Fibroblast of lung (primary cell): Measurements from ENCODE around the gene DACH2. TPM values are rescaled to one million over a fixed set of nuclear protein-coding genes. Genes with fewer than 3 reads are reported as not detected.

Source experiments
- DNase-seq, 2 donors: peaks; one replicate each; pipeline versions ENCODE4 v3.0.0 to v3.0.0-alpha.2; 2010; ENCODE audit warnings: low read depth in 2 of 2
- H2AFZ ChIP-seq: 2 replicates; pipeline ENCODE4 v1.5.1; 2012; ENCODE audit warnings: low read length, control low read depth, inconsistent platforms
- H3K27ac ChIP-seq: 2 replicates; pipeline ENCODE4 v1.5.1; 2011; ENCODE audit warnings: low read length, control low read depth; ENCODE audit not compliant: insufficient read depth
- H3K27me3 ChIP-seq: 2 replicates; pipeline ENCODE4 v1.5.1; 2011; ENCODE audit warnings: mild to moderate bottlenecking, low read length; ENCODE audit not compliant: control insufficient read depth, insufficient read depth
- H3K36me3 ChIP-seq: 2 replicates; pipeline ENCODE4 v1.5.1; 2011; ENCODE audit warnings: low read length; ENCODE audit not compliant: control insufficient read depth, insufficient read depth
- H3K4me1 ChIP-seq: 2 replicates; pipeline ENCODE4 v1.5.1; 2011; ENCODE audit warnings: low read length; ENCODE audit not compliant: control insufficient read depth, insufficient read depth; ENCODE audit errors: extremely low read depth
- H3K4me2 ChIP-seq: 2 replicates; pipeline ENCODE4 v1.5.1; 2011; ENCODE audit warnings: low read length, control low read depth; ENCODE audit not compliant: insufficient read depth; ENCODE audit errors: extremely low read depth
- H3K4me3 ChIP-seq, 4 experiments: fragments of 200-600 bp in 1 of 4; sonication (generic) in 1 of 4; replicated peaks in 1 of 4; 2 replicates each; pipeline ENCODE4 v1.5.1; 2011 to 2016; ENCODE audit warnings: low read length in 4 of 4, low read depth in 3 of 4, mild to moderate bottlenecking in 3 of 4, control low read depth in 2 of 4, inconsistent platforms in 1 of 4, mixed read lengths in 1 of 4; ENCODE audit not compliant: insufficient read depth in 1 of 4; ENCODE audit errors: control extremely low read depth in 1 of 4
- H3K79me2 ChIP-seq: 2 replicates; pipeline ENCODE4 v1.5.1; 2012; ENCODE audit warnings: mild to moderate bottlenecking, low read length, inconsistent platforms; ENCODE audit not compliant: control insufficient read depth, insufficient read depth
- H3K9ac ChIP-seq: 2 replicates; pipeline ENCODE4 v1.5.1; 2011; ENCODE audit warnings: mild to moderate bottlenecking, low read length, control low read depth; ENCODE audit not compliant: insufficient read depth
- H3K9me3 ChIP-seq: 2 replicates; pipeline ENCODE4 v1.5.1; 2012; ENCODE audit warnings: low read depth, low read length; ENCODE audit not compliant: control insufficient read depth, insufficient read depth
- H4K20me1 ChIP-seq: 2 replicates; pipeline ENCODE4 v1.5.1; 2011; ENCODE audit warnings: low read length; ENCODE audit not compliant: control insufficient read depth, insufficient read depth; ENCODE audit errors: extremely low read depth
- EZH2 ChIP-seq: IDR thresholded peaks from 2 replicates; pipeline ENCODE4 v1.5.1; 2012; ENCODE audit warnings: low read length, control low read depth, mild to moderate bottlenecking; ENCODE audit errors: missing control alignments
- polyA plus RNA-seq, 2 donors: library from polyadenylated mRNA; depleted of rRNA in 1 of 2; stranded (reverse) in 1 of 2; unstranded in 1 of 2; fragments of >200 nt; gene quantifications; 2 replicates each; pipeline ENCODE4 v1.2.1, GENCODE V29; 2011 to 2012; ENCODE audit warnings: missing spikeins in 1 of 2
- total RNA-seq: library from RNA; depleted of rRNA; stranded (reverse); fragments of >200 nt; gene quantifications from 2 replicates; pipeline ENCODE4 v1.2.1, GENCODE V29; 2014
- TF ChIP-seq, protein P1 (sequence below), 2 donors: IDR thresholded peaks in 1 of 2; conservative IDR thresholded peaks in 1 of 2; 1 replicate in 1 of 2; 2 replicates in 1 of 2; pipeline ENCODE4 v1.5.1; 2011 to 2012; ENCODE audit warnings: low read length in 2 of 2, control low read depth in 1 of 2, inconsistent platforms in 1 of 2, low read depth in 1 of 2, mild to moderate bottlenecking in 1 of 2

The DACH2 gene
- total and polyA plus RNA-seq, 2 donors (not counting 1 experiment from before 2014, with no cell fraction given), result 0.24 to 0.99 TPM

DNA sequence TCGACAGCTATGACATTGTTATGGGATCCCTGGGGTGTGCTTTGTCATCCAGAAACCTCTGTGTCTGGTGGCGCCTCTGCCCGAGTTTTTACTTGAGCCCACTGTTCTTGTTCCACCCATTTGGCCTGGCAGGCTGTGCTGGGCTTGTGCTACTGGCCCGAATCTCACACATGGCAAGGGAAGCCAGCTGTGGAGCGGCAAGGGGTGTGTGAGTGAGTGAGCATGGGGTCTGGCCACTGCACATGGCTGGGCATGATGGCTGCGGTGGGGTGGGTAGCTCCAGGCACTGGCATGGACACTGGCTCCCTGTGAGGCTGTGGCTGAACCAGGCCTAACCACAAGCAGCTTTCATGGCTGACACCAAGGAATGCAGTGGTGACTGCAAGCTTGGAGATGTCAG is 89.2 kb downstream of the DACH2 start:
- H3K4me2 ChIP-seq, result no peak overlapping the region
- no peak overlapping the region for H3K27ac ChIP-seq
- H3K79me2 ChIP-seq, result no peaks in the 10 kb centered on the region
- H4K20me1 ChIP-seq, result no peaks in the 10 kb centered on the region
- H3K9ac ChIP-seq, result no peak overlapping the region
- no peak overlapping the region for H2AFZ ChIP-seq
- H3K4me3 ChIP-seq, result no peak overlapping the region
- DNase-seq, result no peak
- no peaks in the 10 kb centered on the region for H3K9me3 ChIP-seq
- H3K4me1 ChIP-seq, result no peaks in the 10 kb centered on the region
- TF ChIP-seq, protein P1, sequence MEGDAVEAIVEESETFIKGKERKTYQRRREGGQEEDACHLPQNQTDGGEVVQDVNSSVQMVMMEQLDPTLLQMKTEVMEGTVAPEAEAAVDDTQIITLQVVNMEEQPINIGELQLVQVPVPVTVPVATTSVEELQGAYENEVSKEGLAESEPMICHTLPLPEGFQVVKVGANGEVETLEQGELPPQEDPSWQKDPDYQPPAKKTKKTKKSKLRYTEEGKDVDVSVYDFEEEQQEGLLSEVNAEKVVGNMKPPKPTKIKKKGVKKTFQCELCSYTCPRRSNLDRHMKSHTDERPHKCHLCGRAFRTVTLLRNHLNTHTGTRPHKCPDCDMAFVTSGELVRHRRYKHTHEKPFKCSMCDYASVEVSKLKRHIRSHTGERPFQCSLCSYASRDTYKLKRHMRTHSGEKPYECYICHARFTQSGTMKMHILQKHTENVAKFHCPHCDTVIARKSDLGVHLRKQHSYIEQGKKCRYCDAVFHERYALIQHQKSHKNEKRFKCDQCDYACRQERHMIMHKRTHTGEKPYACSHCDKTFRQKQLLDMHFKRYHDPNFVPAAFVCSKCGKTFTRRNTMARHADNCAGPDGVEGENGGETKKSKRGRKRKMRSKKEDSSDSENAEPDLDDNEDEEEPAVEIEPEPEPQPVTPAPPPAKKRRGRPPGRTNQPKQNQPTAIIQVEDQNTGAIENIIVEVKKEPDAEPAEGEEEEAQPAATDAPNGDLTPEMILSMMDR (conservative IDR thresholded peaks at IDR 0.05 in 1 of 2, IDR thresholded peaks at IDR 0.05 in 1 of 2; ENCODE audit: low read depth in 1 of 2, low read length in 2 of 2), result no peak
- no peak for TF ChIP-seq EZH2
- no peaks in the 10 kb centered on the region for H3K27me3 ChIP-seq
- no peaks in the 10 kb centered on the region for H3K36me3 ChIP-seq

DNA sequence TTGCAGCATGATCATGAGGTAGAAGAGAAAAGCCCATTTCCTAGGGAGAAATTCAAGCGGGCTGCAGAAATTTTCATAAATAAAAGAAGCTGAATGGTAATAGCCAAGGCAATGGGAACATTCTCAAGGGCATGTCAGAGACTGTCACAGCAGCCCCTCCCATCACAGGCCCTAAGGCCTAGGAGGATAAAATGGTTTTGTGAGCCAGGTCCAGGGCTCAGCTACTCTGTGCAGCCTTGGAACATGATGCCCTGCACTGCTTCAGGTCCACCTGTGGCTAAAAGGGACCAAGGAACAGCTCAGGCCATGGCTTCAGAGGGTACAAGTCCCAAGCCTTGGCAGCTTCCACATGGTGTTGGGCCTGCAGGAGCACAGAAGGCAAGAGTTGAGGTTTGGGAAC is 93.3 kb downstream of the DACH2 start:
- no peak overlapping the region for H2AFZ ChIP-seq
- no peaks in the 10 kb centered on the region for H3K9me3 ChIP-seq
- H4K20me1 ChIP-seq, result no peaks in the 10 kb centered on the region
- no peak overlapping the region for H3K4me3 ChIP-seq
- no peak overlapping the region for H3K4me2 ChIP-seq
- no peak for DNase-seq
- no peaks in the 10 kb centered on the region for H3K79me2 ChIP-seq
- H3K4me1 ChIP-seq, result no peaks in the 10 kb centered on the region
- no peak overlapping the region for H3K27ac ChIP-seq
- TF ChIP-seq, protein P1 (conservative IDR thresholded peaks at IDR 0.05 in 1 of 2, IDR thresholded peaks at IDR 0.05 in 1 of 2; ENCODE audit: low read depth in 1 of 2, low read length in 2 of 2), result no peak
- TF ChIP-seq EZH2, result no peak
- no peaks in the 10 kb centered on the region for H3K36me3 ChIP-seq
- H3K27me3 ChIP-seq, result no peaks in the 10 kb centered on the region
- no peak overlapping the region for H3K9ac ChIP-seq

DNA sequence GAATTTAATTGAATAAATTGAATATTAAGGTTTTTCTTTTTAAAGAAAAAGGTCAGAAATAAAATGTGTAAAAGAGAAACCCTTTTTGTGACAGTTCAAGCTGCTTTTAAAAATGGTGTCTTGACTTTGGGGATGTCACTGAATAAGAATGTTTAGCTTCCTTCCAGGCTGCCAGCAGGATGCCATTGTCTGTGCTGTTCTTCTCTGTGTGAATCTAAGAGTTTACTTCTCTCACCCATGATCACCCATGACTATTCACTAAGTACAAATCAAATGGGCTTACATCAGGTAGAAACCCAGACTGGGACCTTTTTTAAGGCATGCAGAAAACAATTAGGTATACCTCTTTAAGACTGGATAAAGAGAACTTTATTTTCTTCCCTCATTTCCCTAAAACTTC is 115.3 kb downstream of the DACH2 start:
- no peaks in the 10 kb centered on the region for H3K36me3 ChIP-seq
- no peaks in the 10 kb centered on the region for H4K20me1 ChIP-seq
- H3K9me3 ChIP-seq, result no peaks in the 10 kb centered on the region
- no peaks in the 10 kb centered on the region for H3K79me2 ChIP-seq
- TF ChIP-seq, protein P1 (conservative IDR thresholded peaks at IDR 0.05 in 1 of 2, IDR thresholded peaks at IDR 0.05 in 1 of 2; ENCODE audit: low read depth in 1 of 2, low read length in 2 of 2), result no peak
- TF ChIP-seq EZH2, result no peak
- no peak overlapping the region for H3K4me3 ChIP-seq
- H3K27ac ChIP-seq, result no peak overlapping the region
- no peak overlapping the region for H3K4me2 ChIP-seq
- no peaks in the 10 kb centered on the region for H3K4me1 ChIP-seq
- H3K9ac ChIP-seq, result no peak overlapping the region
- no peak overlapping the region for H2AFZ ChIP-seq
- no peaks in the 10 kb centered on the region for H3K27me3 ChIP-seq
- DNase-seq, result no peak
